Heart left ventricle (tissue), 16 donors: Measurements from ENCODE around the gene NHLRC4. TPM values are rescaled to one million over a fixed set of nuclear protein-coding genes. Genes with fewer than 3 reads are reported as not detected.

Experiments
- ATAC-seq, 4 donors: fragments of 200-7000 bp; cut with Tn5 transposase; one replicate each; pipeline ENCODE4 v1.9.1; 2020 to 2022; ENCODE audit warnings: moderate library complexity in 4 of 4, mild to moderate bottlenecking in 3 of 4, moderate number of reproducible peaks in 1 of 4
- DNase-seq, 5 donors: peaks; one replicate each; pipeline ENCODE4 v3.0.0-alpha.2; 2020
- H3K27ac ChIP-seq, 12 donors: fragments of 200-600 bp; sonication (generic) in 4 of 12; one replicate each; pipeline versions ENCODE4 v1.5.0 to v1.8.0; 2016 to 2022; ENCODE audit warnings: mild to moderate bottlenecking in 2 of 12
- H3K27me3 ChIP-seq, 9 donors: fragments of 200-600 bp; sonication (generic) in 2 of 9; one replicate each; pipeline versions ENCODE4 v1.5.1 to v1.8.0; 2016 to 2022; ENCODE audit warnings: mild to moderate bottlenecking in 3 of 9
- H3K36me3 ChIP-seq, 9 donors: fragments of 200-600 bp; sonication (generic) in 2 of 9; one replicate each; pipeline versions ENCODE4 v1.5.0 to v1.8.0; 2018 to 2022; ENCODE audit warnings: mild to moderate bottlenecking in 2 of 9
- H3K4me1 ChIP-seq, 12 donors: fragments of 200-600 bp; sonication (generic) in 4 of 12; one replicate each; pipeline versions ENCODE4 v1.5.0 to v1.8.0; 2016 to 2022; ENCODE audit warnings: mild to moderate bottlenecking in 3 of 12
- H3K4me3 ChIP-seq, 12 donors: fragments of 200-600 bp; sonication (generic) in 4 of 12; one replicate each; pipeline versions ENCODE4 v1.5.0 to v1.8.0; 2017 to 2022; ENCODE audit warnings: mild to moderate bottlenecking in 9 of 12, moderate library complexity in 4 of 12
- H3K9me3 ChIP-seq, 12 donors: fragments of 200-600 bp; sonication (generic) in 4 of 12; one replicate each; pipeline versions ENCODE4 v1.5.0 to v1.8.0; 2016 to 2022; ENCODE audit warnings: mild to moderate bottlenecking in 1 of 12
- CTCF ChIP-seq, 12 donors: fragments of 200-600 bp; sonication (generic) in 4 of 12; IDR thresholded peaks; one replicate each; pipeline versions ENCODE4 v1.5.0 to v1.8.0; 2018 to 2022; ENCODE audit warnings: antibody characterized with exemption in 12 of 12, mild to moderate bottlenecking in 5 of 12
- POLR2A ChIP-seq, 2 donors: fragments of 450-650 bp; IDR thresholded peaks; one replicate each; pipeline ENCODE4 v1.6.1; 2017; ENCODE audit warnings: antibody characterized with exemption in 2 of 2, mild to moderate bottlenecking in 2 of 2, moderate library complexity in 2 of 2
- WGBS, 4 donors: extraction: QIAGEN DNeasy Blood & Tissue Kit in 2 of 4; methylation state at CpG; one replicate each; pipeline versions ENCODE4 v1.1.5 to v1.1.7; 2013 to 2018; 5-methylcytosine and 5-hydroxymethylcytosine counted together
- intact Hi-C, 10 donors: fragments of 100-400 bp; cut with DNase I; formaldehyde crosslinking; loops; one replicate each; pipeline versions ENCODE4 v1.11.1 to v1.14.2; 2022
- polyA plus RNA-seq, 2 donors: library from polyadenylated mRNA; stranded (reverse); fragments of 200-250 nt; gene quantifications; one replicate each; pipeline ENCODE4 v1.2.3, GENCODE V29; 2013
- total RNA-seq, 9 donors: library from RNA; depleted of rRNA in 2 of 9; stranded (reverse); fragments of >200 nt in 2 of 9; fragmentation: NEBNext Ultra II Directional in 3 of 9; extraction: Animal tissue kit (Norgen Biotek cat#: 25700) in 3 of 9; gene quantifications; one replicate each; pipeline versions ENCODE4 v1.1.0 to v1.2.4, GENCODE V29; 2016 to 2023
- donor health status: ischemic (EF 13 %, LVEDD 7.1; RV severe dilation, severe dysfunction).
- donor health status: healthy with polysubstance abuse.
- donor health status: DM: no; HTN: yes; CAD: no.
- donor health status: DM: no; HTN: no; CAD: no.
- donor health status: ischemic (EF 25% LVEDD 6.9; RV normal size, moderate dysfunction).
- donor health status: ischemic (EF 25% LVEDD 5.7; RV mildly dilated, moderate dysfunction).
- donor health status: healthy.
- donor health status: DM: yes; HTN: yes; CAD: no.
- donor health status: ischemic (EF 35%, LVEDD 5.7; RV mildly dilated, moderate dysfunction).
- donor health status: nonischemic (EF 11% LVEDD 7.7; RV severe dilation, severe dysfunction).
- donor health status: DM: yes; HTN: yes; CAD: no.
- donor health status: PGD.
- donor health status: ischemic (EF 29% LVEDD 5.4; RV normal size, mild dysfunction).
- donor health status: nonischemic (EF 23%, LVEDD 6.1; RV moderate dilation, normal function).

NHLRC4 gene
- total and polyA plus RNA-seq, 11 donors: 0.23 to 0.86 (median 0.48) TPM; not detected in 1

GRCh38 chr16:556474-557173 is 10.2 kb upstream of the NHLRC4 start:
- DNase-seq: no peak
- no peak for ATAC-seq
- peaks cover 0 to 23% (median 0%) of the 10 kb centered on the region in 12 donors for H3K4me1 ChIP-seq
- no peak overlapping the region for H3K4me3 ChIP-seq
- H3K36me3 ChIP-seq: peaks cover 0 to 25% (median 11%) of the 10 kb centered on the region in 9 donors
- H3K27ac ChIP-seq: no peak overlapping the region
- intact Hi-C loops: no loop called here
- no peaks in the 10 kb centered on the region for H3K9me3 ChIP-seq
- H3K27me3 ChIP-seq: peaks cover 17 to 34% (median 23%) of the 10 kb centered on the region in 9 donors
- TF ChIP-seq CTCF (IDR thresholded peaks at IDR 0.05) (no peak), POLR2A (IDR thresholded peaks at IDR 0.05) (no peak)
- 80 to 84% (median 82%) methylated on average over 21 to 32 of the region's 32 CpGs for WGBS, 4 donors

GRCh38 chr16:557463-558297 is 9.1 kb upstream of the NHLRC4 start:
- intact Hi-C loops: no loop called here

GRCh38 chr16:558298-559020 is 8.3 kb upstream of the NHLRC4 start:
- no peak for TF ChIP-seq CTCF (IDR thresholded peaks at IDR 0.05)
- no peak for TF ChIP-seq POLR2A (IDR thresholded peaks at IDR 0.05)
- peaks cover 21 to 49% (median 27%) of the 10 kb centered on the region in 9 donors for H3K27me3 ChIP-seq
- H3K4me1 ChIP-seq: peaks cover 0 to 23% (median 0%) of the 10 kb centered on the region in 12 donors
- no peak overlapping the region for H3K27ac ChIP-seq
- intact Hi-C loops: no loop called here
- H3K9me3 ChIP-seq: no peaks in the 10 kb centered on the region
- DNase-seq (peak in 2 of 5 donors; percentile 57 to 76), ATAC-seq (peak in 2 of 4 donors; percentile 39 to 50)
- WGBS, 4 donors: 56 to 66% (median 58%) methylated on average over 6 to 22 of the region's 22 CpGs
- peaks cover 0 to 9% (median 0%) of the 10 kb centered on the region in 9 donors for H3K36me3 ChIP-seq
- H3K4me3 ChIP-seq: no peak overlapping the region

More at GRCh38 chr16:557463-558297, 9.1 kb upstream of the NHLRC4 start:
- TF ChIP-seq CTCF (IDR thresholded peaks at IDR 0.05): no peak
- no peak for TF ChIP-seq POLR2A (IDR thresholded peaks at IDR 0.05)
- 81 to 89% (median 84%) methylated on average over 21 to 23 of the region's 23 CpGs for WGBS, 4 donors
- no peak for ATAC-seq
- H3K4me3 ChIP-seq: no peak overlapping the region
- no peak overlapping the region for H3K27ac ChIP-seq
- H3K27me3 ChIP-seq: peaks cover 21 to 42% (median 27%) of the 10 kb centered on the region in 9 donors
- no peak for DNase-seq
- peaks cover 0 to 15% (median 2%) of the 10 kb centered on the region in 9 donors for H3K36me3 ChIP-seq
- peaks cover 0 to 23% (median 0%) of the 10 kb centered on the region in 12 donors for H3K4me1 ChIP-seq
- no peaks in the 10 kb centered on the region for H3K9me3 ChIP-seq
